Measurements from ENCODE around the gene P2RX5.
A peak's percentile ranks its signal among the peaks of the same experiment; 100 is the strongest.
"Not testable (repeated sequence)": the region's sequence is repeated elsewhere in the genome, so short reads cannot be mapped to it uniquely, and the experiment has no call there.

P2RX5 gene, protein sequence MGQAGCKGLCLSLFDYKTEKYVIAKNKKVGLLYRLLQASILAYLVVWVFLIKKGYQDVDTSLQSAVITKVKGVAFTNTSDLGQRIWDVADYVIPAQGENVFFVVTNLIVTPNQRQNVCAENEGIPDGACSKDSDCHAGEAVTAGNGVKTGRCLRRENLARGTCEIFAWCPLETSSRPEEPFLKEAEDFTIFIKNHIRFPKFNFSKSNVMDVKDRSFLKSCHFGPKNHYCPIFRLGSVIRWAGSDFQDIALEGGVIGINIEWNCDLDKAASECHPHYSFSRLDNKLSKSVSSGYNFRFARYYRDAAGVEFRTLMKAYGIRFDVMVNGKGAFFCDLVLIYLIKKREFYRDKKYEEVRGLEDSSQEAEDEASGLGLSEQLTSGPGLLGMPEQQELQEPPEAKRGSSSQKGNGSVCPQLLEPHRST

DNA sequence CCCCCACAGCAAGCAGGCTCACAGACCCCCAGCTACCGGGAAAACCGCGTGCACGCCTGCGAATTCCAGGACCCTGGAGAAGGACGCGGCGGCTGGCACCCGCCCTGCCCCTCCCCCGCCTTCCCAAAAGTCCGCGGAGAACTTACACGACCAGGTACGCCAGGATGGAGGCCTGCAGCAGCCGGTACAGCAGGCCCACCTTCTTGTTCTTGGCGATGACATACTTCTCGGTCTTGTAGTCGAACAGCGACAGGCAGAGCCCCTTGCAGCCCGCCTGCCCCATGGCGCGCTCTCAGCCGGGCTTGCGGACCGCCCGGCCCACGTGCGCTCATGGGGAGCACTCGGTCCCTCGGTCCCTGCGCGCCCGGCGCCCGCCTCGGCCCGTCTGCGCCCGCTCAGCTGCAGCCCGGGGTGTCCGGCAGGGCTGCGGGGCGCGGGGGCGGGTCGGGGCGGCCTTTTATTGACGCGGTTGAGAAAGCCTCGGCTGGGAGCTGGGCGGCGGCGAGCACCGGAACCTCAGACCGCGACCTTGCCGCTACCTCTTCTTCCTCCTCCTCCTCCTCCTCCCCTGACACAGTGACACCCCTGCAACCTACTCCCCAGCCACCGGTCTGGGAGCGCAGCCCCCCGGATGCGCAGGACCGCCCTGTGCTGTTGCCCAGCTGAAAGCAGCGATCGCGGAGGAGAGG, at the start of gene P2RX5:
Gene P2RX5 (minus strand): TSS at position 433 of the 689 bp plus-strand sequence. CDS start 150 bp downstream, at position 283.
- peak; percentile 60 for DNase-seq (ENCODE audit: low read depth, low spot score)

DNA sequence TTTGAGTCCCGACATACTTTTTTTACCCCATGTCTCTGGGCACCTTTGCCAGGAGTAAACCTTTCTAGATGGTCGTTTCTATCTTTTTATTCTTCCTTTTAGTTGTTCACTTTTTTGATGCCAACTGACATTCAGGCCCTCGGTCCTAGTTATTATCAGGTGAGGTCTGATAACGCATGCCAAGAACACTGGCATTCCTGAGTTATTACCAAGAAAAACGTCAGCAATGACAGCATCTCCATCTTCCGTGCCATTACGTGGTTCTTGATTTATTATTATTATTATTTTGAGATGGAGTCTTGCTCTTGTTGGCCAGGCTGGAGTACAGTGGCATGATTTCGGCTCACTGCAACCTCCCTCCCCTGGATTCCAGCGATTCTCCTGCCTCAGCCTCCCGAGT, 49.1 kb upstream of the P2RX5 start:
- no peak for DNase-seq (ENCODE audit: low read depth, low spot score)

DNA sequence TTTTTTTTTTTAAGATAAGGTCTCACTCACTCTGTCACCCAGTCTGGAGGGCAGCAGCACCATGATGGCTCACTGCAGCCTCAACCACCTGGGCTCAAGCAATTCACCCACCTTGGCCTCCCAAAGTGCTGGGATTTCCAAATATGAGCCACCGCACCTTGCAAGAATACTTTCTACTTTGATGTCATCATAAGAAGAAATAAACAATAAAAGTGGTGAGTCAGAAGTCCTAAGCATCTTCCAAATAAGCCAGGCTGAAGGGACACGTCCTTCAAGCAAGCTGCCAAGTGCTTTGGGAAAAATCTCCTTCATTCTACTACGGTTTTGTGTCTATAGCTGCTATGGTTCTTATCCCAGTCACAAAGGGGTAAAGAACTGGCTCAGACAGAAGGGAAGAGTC, 48.1 kb upstream of the P2RX5 start:
- DNase-seq (ENCODE audit: low read depth, low spot score), result no peak

DNA sequence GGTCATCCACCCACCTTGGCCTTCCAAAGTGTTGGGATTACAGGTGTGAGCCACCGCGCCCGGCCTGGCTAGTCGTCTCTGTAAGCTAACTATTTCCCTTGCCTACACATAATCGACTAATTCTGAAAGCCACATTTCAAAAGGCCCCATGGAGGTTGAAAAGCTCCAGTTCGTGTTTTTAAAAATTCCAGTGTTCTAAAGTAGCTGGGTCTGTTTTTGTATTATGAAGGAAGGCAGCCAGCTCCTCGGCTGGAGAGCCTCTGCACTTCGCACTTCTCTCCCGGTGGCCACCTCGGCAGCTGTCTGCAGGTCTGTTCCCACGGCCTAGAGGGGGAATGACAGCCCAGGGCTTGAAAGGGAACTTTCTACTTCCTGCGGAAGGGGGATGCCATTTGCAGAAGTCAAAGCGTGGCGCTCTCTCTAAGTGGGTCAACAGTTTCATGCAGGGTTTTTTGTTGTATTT, 44.7 kb upstream of the P2RX5 start:
- no peak for DNase-seq (ENCODE audit: low read depth, low spot score)

DNA sequence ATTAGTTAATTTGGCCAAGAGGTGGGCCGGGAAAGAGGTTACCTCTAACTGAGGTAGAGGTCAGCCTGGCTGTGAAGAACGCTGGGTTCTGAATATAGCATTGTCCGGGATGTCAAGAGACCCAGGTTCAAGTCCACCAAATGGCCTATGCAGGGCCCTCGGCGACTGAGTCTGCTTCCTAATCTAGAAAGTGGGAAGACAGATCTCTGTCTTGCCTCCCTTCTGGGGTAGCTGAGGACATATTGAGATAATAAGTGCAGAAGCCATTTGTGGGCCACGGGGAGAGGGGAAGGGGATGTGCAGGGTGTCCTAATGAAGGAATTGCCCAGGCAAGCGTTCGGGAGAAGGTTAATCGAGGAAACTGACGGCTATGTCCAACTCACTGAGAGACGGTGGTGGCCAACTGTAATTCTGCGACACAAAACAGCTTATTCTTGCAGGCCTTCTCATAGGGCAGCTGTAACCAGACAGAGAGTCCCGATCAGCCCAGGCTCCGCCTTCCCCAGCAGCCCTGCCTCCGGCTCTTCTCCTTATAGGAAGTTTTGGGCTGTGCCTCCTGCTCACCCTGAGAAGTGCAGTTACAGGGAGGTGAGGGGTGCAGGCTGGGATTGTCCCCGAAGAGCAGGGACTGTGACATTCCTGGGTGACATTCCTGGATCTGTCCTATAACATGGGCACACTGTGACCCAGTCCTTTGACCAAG, 43.6 kb upstream of the P2RX5 start:
- peak; percentile 16 for DNase-seq (ENCODE audit: low read depth, low spot score)

DNA sequence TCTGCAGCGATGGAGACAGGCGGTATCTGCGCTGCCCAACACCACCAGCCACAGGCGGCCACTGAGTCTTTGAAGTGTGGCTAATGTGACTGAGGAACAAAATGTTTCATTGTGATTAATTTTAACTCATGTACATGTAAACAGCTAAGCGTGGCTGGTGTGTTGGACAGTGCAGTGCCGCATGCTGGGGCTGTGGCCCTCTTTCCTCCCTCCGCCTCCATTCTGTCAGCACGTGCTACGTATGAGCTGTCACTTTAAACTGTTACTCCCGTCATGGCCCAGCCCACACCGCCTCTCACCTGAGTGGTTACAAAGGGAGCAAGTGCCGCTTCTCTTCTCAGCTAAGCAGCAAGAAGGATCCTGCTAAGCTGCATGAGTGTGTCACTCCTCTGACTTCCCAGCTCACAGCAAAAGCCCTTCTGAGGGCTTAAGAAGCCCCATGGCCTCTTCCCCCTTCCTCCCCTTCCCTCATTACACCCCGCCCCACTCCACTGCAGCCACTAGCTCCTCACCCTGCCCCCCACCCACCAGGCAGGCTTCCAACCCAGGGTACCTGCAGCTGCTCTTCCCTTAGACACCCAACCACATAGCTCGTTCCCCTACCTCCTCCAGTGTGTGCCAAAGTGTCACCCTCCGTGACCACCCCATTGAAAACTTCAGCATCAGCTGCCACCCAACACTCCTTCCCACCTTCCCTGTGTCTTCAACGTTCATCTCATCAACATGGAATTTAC, 42.8 kb upstream of the P2RX5 start:
- peak; percentile 49 for DNase-seq (ENCODE audit: low read depth, low spot score)

DNA sequence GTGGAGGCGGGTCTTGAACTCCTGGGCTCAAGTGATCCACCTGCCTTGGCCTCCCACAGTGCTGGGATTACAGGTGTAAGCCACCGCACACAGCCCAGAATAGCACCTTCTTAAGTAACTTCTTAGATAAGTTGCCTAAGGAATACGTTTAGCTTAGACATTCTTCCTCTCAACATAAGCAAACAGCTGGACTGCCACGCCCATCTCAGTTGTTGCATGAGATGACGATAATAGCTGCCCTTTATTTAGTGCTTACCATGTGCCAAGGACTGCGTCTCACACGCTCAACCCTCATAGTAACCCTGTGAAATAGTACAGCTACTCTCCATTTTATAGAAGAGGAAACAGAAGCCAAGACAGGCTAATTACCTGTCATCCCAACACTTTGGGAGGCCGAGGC, 39.6 kb upstream of the P2RX5 start:
- DNase-seq (ENCODE audit: low read depth, low spot score), result no peak

DNA sequence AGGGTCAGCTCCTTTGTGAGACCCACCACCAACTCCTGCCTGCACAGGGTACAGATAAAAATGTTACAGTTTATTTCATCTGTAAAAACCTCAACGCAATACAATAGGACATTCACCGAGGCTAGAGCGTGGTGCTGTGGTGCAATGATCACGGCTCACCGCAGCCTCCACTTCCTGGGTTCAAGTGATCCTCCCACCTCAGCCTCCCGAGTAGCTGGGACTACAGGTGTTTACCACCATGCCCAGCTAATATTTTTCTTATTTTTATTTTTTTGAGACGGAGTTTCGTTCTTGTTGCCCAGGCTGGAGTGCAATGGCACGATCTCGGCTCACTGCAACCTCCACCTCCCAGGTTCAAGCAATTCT, 38.9 kb upstream of the P2RX5 start:
- DNase-seq (ENCODE audit: low read depth, low spot score), result not testable (repeated sequence)

DNA sequence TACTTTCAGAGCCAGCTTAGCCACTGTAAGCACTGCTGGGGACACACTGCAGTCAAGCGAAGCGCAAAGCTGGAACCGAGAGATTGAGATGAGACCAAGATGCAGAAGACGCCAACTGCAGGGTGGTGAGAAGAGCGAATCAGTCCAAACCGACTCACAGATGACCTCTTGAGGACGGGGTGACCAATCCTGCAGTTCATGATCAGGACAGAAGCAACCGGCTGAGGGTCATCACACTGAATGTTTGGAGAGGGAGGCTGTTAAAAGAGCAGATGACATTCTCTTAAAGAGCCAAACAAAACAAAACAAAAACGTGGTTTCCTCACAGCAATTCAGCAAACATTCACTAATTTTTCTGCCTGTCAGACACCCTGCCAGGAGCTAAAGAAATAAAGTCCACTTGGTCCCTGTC, 36.3 kb upstream of the P2RX5 start:
- DNase-seq (ENCODE audit: low read depth, low spot score), result peak; percentile 18

DNA sequence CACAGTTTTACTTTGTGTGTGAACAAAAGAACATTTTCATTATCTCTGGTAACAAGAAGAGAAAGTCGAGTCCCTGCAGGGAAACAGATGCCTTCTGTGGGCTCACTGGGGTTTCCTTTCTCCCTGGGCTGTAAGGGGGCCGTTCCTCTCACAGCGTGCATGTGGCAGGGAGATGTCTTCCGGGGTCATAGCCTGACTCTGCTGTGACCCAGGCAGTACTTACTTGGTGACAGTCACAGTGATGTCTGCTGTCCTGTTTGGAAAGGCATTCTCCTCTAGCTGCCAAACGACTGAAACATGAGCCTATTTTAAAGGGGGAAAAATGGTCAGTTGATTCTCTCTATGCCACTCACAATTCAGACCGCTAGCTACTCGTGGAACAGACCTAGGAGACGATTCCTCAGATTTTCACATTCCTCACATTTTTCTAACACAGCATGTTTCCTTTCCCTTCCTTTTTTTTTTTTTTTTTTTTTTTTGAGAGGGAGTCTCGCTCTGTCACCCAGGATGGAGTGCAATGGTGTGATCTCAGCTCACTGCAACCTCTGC, 35.0 kb upstream of the P2RX5 start:
- peak; percentile 25 for DNase-seq (ENCODE audit: low read depth, low spot score)

DNA sequence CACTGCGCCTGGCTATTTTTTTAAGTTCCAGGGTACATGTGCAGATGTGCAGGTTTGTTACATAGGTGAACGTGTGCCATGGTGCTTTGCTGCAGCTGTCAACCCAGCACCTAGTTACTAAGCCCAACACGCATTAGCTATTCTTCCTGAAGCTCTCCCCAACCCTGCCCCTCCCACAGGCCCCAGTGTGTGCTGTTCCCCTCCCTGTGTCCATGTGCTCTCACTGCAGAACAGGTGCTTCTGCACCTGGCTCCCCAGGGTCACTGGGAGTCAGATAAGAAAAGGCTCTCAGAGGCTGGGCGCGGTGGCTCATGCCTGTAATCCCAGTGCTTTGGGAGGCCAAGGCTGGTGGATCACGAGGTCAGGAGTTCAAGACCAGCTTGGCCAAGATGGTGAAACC, 33.9 kb upstream of the P2RX5 start:
- DNase-seq (ENCODE audit: low read depth, low spot score), result no peak

DNA sequence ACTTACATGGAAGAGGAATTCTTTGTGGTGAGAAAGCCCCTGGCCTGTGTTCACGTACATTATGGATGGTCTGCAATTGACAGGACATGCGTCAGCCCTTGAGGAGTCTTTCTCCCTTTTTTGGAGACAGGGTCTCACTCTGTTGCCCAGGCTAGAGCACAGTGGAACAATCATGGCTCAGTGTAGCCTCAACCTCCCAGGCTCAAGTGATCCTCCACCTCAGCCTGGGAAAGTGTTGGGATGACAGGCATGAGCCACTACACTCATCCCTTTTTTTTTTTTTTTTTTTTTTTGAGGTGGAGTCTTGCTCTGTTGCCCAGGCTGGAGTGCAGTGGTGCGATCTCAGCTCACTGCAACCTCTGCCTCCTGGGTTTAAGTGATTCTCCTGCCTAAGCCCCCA, 32.1 kb upstream of the P2RX5 start:
- not testable (repeated sequence) for DNase-seq (ENCODE audit: low read depth, low spot score)

DNA sequence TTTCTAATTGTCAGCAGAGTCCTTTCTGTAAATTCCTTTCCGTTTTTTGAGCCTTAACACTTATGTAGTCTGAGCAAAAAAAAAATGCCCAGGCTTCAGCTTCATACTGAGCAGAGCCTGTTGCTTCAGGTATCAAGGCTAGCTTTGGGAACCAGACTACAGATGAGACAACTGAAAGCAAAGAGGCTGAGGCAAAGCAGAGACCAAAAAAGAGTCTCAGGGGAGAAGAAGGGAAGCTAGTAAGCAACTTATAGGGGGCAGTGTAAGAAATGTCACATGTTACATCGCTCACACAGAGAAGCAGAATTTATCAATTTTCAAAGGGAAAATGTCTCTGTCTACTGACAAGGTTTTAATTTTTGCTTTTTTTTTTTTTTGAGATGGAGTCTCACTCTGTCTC, 31.1 kb upstream of the P2RX5 start:
- no peak for DNase-seq (ENCODE audit: low read depth, low spot score)

DNA sequence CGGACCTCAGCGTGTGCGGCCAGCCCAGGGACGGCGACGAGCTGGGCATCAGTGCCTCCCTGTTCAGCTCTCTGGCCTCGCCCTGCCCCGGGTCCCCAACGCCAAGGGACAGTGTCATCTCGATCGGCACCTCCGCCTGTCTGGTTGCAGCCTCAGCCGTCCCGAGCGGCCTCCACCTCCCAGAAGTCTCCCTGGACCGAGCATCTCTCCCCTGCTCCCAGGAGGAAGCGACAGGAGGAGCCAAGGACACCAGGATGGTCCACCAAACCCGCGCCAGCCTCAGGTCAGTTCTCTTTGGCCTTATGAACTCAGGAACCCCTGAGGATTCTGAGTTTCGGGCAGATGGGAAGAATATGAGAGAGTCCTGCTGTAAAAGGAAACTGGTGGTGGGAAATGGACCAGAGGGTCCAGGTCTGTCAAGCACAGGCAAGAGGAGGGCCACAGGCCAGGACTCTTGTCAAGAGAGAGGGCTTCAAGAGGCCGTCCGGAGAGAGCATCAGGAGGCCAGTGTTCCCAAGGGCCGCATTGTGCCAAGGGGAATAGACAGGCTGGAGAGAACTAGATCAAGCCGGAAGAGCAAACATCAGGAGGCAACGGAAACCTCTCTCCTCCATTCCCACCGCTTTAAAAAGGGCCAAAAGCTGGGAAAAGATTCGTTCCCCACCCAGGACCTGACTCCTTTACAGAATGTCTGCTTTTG, 28.6 kb upstream of the P2RX5 start:
- peak; percentile 20 for DNase-seq (ENCODE audit: low read depth, low spot score)

DNA sequence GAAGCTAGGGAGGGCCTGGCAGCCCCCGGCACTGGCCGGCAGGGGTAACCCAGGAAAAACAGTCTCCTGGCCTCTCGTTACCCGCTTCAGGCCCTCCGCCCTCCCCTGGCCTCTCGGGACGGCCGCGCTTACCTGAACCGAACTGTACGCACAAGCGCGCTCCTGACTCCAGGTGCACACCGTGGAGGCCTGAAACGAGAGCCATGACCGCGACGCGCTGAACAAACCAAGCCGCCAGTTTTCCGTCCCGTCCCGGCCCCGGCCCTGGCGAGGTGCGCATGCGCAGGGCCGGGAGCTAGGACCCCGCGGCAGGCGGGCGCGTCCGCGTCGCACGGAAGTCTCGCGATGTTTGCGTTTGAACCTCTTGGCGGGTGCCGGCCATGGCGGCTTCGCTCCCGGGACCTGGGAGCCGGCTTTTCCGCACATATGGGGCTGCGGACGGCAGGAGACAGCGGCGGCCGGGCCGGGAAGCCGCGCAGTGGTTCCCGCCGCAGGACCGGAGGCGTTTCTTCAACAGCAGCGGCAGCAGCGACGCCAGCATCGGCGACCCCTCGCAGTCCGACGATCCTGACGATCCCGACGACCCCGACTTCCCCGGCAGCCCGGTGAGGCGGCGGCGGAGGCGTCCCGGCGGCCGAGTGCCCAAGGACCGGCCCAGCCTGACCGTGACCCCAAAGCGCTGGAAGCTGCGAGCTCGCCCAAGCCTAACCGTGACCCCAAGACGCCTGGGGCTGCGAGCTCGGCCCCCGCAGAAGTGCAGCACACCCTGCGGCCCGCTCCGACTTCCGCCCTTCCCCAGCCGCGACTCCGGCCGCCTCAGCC, 27.8 kb upstream of the P2RX5 start, which contains the start of gene HASPIN:
Gene HASPIN (plus strand): TSS at position 348 of the 822 bp plus-strand sequence. CDS start 33 bp downstream, at position 381.
- peak; percentile 94 for DNase-seq (ENCODE audit: low read depth, low spot score)

DNA sequence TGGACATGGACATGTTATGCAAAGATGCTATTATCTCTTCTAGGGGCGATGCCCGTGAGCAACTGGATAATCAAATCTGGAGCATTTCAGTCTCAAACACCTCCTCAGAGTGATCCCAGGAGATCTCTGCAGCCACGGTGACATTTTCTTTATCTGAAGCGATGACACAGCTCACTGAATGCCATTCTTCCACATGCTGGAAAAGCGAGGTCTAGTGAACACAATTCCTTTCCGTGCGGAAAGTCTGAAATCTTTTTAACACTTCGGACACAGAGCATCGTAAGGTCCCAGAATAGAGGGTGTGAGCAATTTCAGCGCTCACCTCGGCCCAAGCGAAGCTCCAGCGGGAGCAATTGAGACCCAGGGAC, 27.2 kb upstream of the P2RX5 start:
- DNase-seq (ENCODE audit: low read depth, low spot score), result no peak

DNA sequence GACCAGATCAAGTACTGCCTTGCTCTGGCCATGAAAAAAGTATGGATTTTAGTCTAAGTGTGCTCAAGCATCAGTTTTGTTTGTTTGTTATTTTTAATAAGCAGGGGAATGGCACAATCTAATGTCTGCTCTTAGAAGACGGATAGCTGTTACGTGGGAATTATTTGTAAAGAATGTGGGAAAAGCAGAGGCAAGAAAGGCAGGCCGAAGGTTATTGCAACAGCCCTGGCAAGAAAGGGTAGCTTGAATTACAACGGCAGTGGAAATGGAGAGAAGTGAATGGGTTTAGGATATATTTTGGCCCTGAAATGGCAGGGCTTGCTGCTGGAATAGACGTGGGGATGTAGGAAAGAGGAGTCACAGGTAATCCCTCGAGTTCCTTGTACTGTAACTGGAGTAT, 26.8 kb upstream of the P2RX5 start:
- DNase-seq (ENCODE audit: low read depth, low spot score), result no peak

DNA sequence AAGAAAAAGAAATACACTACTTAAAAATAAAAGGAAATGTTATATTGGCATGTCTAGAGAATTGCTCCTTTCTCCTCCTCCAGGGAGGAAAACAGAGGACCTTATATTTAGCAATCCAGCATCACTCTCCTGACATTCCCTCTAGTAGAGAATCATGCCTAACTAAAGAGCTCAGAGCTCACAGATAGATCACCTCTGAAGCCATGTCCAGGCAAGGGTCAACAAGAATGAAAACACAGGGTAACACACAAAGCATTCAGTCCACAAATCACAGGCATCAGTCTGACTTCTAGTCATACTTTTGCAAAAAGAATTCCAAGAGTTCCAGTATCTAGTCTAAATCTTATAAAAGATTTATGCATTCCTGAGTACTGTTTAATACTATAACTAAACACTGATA, 23.3 kb upstream of the P2RX5 start:
- no peak for DNase-seq (ENCODE audit: low read depth, low spot score)

DNA sequence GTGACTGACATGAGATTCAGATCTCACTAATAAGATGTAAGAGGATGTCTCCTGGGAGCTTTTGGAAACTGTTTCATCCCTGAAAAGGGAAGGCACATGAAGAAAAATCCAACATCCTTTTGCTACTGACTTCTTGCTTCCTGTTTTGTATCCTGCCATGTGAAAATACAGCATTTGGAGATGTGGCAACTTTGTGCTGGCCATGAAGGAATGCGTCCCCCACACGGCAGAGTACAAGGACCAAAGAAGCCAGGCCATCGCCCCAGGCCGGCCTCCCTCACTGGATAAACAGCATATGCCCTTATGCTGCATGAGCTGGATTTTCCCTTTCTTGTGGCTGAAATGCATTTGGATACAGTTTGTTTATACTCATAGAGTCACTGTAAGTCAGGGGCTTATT, 22.2 kb upstream of the P2RX5 start:
- DNase-seq (ENCODE audit: low read depth, low spot score), result no peak

DNA sequence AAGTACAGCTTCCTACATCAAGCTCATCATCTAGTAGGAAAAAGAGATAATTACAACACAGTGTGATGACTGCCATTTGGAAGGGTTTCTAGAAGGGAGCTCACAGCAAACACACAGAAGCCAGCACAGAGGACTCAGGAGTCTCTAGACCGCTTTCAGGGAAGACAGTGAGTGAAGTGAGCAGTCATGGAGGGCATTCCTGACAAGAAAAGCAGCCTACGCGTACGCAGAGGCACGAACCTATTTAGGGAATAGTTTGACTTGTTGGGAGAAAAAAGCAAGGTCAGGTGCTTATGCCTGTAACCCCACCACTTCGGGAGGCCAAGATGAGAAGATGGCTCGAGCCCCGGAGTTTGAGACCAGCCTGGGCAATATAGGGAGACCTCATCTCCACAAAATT, 19.3 kb upstream of the P2RX5 start:
- no peak for DNase-seq (ENCODE audit: low read depth, low spot score)
